ENCODE data around the gene TRAPPC11. TPM values are rescaled to one million over a fixed set of nuclear protein-coding genes. Genes with fewer than 3 reads are reported as not detected.
A peak's percentile ranks its signal among the peaks of the same experiment; 100 is the strongest.

Gene TRAPPC11
- total RNA-seq, 3 donors from 2014 or later: 27.7 to 35.8 (median 34.3) TPM

DNA sequence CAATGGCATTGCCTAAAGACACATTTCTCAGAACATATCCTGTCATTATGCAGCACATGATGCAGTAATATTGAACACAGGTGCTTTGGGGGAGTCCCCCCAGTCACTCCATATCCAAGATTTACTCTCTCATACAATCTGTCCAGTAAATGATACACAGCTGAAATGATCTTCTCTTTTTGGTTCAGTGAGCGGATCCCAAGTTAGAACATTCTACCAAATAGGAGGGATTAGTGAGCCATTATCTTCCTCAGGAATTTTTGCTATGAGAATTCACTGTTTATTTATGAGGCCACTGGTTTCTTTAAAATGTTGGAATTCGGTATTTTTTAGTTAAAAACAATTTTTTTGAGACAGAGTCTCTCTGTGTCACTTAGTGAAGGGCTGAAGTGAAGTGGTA lies 96.5 kb downstream of the TRAPPC11 start:
- no peaks in the 10 kb centered on the region for H3K9me3 ChIP-seq
- no peak overlapping the region for H3K4me3 ChIP-seq
- intact Hi-C loops (cut with DNase I, micrococcal nuclease): no loop called here
- peaks cover 15% of the 10 kb centered on the region for H3K4me1 ChIP-seq (ENCODE audit: low read depth)
- no peaks in the 10 kb centered on the region for H3K36me3 ChIP-seq (ENCODE audit: low read depth)
- TF ChIP-seq, protein P1, sequence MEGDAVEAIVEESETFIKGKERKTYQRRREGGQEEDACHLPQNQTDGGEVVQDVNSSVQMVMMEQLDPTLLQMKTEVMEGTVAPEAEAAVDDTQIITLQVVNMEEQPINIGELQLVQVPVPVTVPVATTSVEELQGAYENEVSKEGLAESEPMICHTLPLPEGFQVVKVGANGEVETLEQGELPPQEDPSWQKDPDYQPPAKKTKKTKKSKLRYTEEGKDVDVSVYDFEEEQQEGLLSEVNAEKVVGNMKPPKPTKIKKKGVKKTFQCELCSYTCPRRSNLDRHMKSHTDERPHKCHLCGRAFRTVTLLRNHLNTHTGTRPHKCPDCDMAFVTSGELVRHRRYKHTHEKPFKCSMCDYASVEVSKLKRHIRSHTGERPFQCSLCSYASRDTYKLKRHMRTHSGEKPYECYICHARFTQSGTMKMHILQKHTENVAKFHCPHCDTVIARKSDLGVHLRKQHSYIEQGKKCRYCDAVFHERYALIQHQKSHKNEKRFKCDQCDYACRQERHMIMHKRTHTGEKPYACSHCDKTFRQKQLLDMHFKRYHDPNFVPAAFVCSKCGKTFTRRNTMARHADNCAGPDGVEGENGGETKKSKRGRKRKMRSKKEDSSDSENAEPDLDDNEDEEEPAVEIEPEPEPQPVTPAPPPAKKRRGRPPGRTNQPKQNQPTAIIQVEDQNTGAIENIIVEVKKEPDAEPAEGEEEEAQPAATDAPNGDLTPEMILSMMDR (IDR thresholded peaks at IDR 0.05): no peak
- DNase-seq (no peak), ATAC-seq (no peak)

DNA sequence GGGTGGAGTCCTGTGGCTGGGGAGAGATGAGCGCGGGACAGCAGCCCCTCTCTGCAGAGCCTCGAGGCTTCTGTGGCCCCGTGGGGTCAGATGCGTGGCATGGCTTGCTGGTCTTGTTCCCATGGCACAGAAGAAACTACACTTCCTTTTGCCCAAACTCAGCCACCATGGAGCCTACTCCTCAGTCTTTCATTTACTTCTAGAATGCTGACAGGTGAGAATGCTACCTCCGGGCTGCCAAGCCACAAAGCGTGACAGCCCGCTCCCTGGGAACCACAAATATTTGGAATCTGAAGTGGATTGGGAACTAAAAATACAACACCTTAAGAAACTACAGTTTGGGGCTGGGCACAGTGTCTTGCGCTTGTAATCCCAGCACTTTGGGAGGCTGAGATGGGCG lies 98.0 kb downstream of the TRAPPC11 start:
- H3K4me1 ChIP-seq (ENCODE audit: low read depth): peaks cover 15% of the 10 kb centered on the region
- H3K9me3 ChIP-seq: no peaks in the 10 kb centered on the region
- H3K36me3 ChIP-seq (ENCODE audit: low read depth): no peaks in the 10 kb centered on the region
- no peak for ATAC-seq
- intact Hi-C loops (cut with DNase I, micrococcal nuclease): no loop called here
- TF ChIP-seq, protein P1 (IDR thresholded peaks at IDR 0.05): no peak
- DNase-seq: no peak
- no peak overlapping the region for H3K4me3 ChIP-seq

DNA sequence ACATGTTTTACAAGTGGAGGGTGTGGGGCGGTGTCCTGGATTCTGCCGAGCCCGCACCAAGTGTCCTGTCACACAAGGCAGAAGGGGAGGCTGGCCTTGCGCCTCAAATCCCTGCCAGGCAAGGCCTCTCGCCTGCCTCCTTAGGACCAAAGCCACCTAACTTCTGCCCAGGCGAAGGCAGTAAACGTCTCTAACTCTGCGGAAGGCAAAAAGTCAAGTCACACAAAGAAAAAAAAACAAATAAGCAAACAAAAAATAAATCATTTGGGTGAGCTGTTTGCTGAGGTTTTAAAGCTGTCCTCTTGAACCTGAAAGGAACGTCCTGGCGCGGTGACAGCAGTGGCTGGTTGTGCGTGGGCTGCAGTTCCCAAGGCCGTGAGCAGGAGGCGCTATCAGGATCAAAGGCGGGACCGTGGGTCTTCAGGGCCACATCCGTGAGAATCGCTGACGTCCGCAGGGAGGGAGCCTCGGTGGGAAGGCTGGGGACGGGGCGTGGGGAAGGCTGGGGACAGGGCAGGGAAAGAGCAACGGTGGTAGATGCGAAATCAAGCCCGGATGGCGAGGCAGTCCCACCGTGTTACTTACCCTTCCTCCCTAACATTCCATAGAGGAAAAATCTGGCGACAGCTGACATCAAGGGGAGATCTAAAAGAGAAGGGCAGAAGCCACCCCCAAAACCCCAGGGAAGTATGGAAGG lies 99.1 kb downstream of the TRAPPC11 start:
- Histone ChIP-seq H3K36me3 (ENCODE audit: low read depth) (no peaks in the 10 kb centered on the region), H3K4me3 (no peak overlapping the region), H3K9me3 (no peaks in the 10 kb centered on the region), H3K4me1 (ENCODE audit: low read depth) (peaks cover 15% of the 10 kb centered on the region)
- ATAC-seq: peak; percentile 78
- TF ChIP-seq, protein P1 (IDR thresholded peaks at IDR 0.05): peak; percentile 34
- intact Hi-C loops (cut with DNase I, micrococcal nuclease): no loop called here
- peak; percentile 71 to 84 (median 75) for DNase-seq

DNA sequence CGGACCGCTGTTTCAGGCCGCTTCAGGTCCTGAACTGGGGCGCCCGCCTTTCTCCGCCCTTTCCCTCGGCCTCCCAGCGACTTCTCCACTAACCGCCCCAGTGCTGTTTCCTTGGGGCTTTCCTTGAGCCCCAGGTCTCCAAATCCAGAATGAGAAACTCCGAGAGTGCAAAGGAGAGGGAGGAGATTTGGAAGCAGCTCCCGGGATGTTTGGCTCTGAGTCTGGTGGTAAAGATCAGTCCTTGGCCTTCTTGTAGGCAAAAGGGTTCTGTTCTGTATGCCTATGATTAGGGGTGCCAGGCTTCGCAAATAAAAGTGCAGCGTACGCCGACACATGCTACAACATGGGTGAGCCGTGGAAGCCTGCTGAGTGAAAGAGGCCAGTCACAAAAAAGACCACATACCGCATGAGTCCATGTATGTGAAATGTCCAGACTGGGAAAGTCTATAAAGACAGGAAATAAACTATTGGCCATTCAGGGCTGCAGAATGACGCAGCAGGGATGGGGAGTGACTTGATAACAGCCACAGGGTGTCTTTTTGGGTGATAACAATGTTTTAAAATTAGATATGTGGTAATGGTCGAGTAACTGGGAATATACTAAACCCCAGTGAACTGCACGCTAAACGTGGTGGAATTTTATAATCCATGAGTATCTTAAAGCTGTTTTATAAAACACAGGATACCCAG lies 99.8 kb downstream of the TRAPPC11 start:
- intact Hi-C loops (cut with DNase I, micrococcal nuclease): no loop called here
- TF ChIP-seq, protein P1 (IDR thresholded peaks at IDR 0.05): no peak
- ATAC-seq: peak; percentile 23
- Histone ChIP-seq H3K4me3 (no peak overlapping the region), H3K36me3 (ENCODE audit: low read depth) (no peaks in the 10 kb centered on the region), H3K4me1 (ENCODE audit: low read depth) (peaks cover 15% of the 10 kb centered on the region), H3K9me3 (no peaks in the 10 kb centered on the region)
- peak in 1 of 3 donors; percentile 35 for DNase-seq

DNA sequence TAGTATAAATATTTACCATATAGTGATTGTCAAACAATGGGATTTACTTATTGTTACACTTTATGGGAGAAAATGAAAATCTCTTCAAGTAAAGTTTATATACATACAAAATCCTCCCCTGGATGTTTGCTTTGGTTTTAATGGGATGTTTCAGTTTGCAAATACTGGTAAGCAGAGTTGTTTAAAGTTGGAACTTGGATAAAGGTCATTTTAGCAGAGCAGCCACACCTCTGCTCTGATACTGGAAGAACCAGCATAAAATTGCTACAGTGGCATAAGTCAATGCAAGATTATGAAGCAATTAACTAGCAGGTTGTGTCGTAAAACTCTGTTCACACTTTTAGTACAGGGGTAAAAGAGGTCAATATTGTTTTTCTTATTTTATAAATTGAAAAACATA lies 101.2 kb downstream of the TRAPPC11 start:
- no peaks in the 10 kb centered on the region for H3K9me3 ChIP-seq
- no peaks in the 10 kb centered on the region for H3K36me3 ChIP-seq (ENCODE audit: low read depth)
- no peak overlapping the region for H3K4me3 ChIP-seq
- peak; percentile 93 for ATAC-seq
- DNase-seq: peak in 1 of 3 donors; percentile 65
- TF ChIP-seq, protein P1 (IDR thresholded peaks at IDR 0.05): no peak
- peaks cover 16% of the 10 kb centered on the region for H3K4me1 ChIP-seq (ENCODE audit: low read depth)
- intact Hi-C loops (cut with DNase I, micrococcal nuclease): no loop called here

Other genes starting within 250 kb of the TRAPPC11 start
- 10 to 100 TPM; 16.2 to 20.4 (median 18.9) TPM for gene CDKN2AIP, start 214.7 kb upstream of the TRAPPC11 start, total RNA-seq
- 10 to 100 TPM in 2 of 3 donors, 1 to 10 TPM in 1; 9.9 to 12.5 (median 11.9) TPM for gene ING2, start 154.2 kb upstream of the TRAPPC11 start, total RNA-seq
- 10 to 100 TPM; 14.7 to 18.6 (median 15.0) TPM for gene RWDD4, start 108 bp upstream of the TRAPPC11 start, total RNA-seq
- gene STOX2, start 246.0 kb downstream of the TRAPPC11 start, total RNA-seq: 10 to 100 TPM in 1 of 3 donors, 1 to 10 TPM in 2; 2.7 to 10.9 (median 4.3) TPM

All from mucosa of descending colon (tissue), 3 donors.